ENCODE results near the gene LGI4.

- TF ChIP-seq, protein P1, sequence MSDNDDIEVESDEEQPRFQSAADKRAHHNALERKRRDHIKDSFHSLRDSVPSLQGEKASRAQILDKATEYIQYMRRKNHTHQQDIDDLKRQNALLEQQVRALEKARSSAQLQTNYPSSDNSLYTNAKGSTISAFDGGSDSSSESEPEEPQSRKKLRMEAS (IDR thresholded peaks at IDR 0.05), result no peak
- TF ChIP-seq, protein P2, sequence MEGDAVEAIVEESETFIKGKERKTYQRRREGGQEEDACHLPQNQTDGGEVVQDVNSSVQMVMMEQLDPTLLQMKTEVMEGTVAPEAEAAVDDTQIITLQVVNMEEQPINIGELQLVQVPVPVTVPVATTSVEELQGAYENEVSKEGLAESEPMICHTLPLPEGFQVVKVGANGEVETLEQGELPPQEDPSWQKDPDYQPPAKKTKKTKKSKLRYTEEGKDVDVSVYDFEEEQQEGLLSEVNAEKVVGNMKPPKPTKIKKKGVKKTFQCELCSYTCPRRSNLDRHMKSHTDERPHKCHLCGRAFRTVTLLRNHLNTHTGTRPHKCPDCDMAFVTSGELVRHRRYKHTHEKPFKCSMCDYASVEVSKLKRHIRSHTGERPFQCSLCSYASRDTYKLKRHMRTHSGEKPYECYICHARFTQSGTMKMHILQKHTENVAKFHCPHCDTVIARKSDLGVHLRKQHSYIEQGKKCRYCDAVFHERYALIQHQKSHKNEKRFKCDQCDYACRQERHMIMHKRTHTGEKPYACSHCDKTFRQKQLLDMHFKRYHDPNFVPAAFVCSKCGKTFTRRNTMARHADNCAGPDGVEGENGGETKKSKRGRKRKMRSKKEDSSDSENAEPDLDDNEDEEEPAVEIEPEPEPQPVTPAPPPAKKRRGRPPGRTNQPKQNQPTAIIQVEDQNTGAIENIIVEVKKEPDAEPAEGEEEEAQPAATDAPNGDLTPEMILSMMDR (IDR thresholded peaks at IDR 0.05), result no peak
- TF ChIP-seq CBX2 (IDR thresholded peaks at IDR 0.05; ENCODE audit: borderline replicate concordance, low read depth) (no peak), POLR2A (IDR thresholded peaks at IDR 0.05; ENCODE audit: low read length) (peak; percentile 22; the same call in 1 of the 2 replicates), ELK1 (IDR thresholded peaks at IDR 0.05; ENCODE audit: low read depth, low read length) (no peak), EHMT2 (IDR thresholded peaks at IDR 0.05; ENCODE audit: low read depth) (no peak), RNF2 (IDR thresholded peaks at IDR 0.05; ENCODE audit: borderline replicate concordance, low read depth) (no peak)
- TF ChIP-seq, protein P3, sequence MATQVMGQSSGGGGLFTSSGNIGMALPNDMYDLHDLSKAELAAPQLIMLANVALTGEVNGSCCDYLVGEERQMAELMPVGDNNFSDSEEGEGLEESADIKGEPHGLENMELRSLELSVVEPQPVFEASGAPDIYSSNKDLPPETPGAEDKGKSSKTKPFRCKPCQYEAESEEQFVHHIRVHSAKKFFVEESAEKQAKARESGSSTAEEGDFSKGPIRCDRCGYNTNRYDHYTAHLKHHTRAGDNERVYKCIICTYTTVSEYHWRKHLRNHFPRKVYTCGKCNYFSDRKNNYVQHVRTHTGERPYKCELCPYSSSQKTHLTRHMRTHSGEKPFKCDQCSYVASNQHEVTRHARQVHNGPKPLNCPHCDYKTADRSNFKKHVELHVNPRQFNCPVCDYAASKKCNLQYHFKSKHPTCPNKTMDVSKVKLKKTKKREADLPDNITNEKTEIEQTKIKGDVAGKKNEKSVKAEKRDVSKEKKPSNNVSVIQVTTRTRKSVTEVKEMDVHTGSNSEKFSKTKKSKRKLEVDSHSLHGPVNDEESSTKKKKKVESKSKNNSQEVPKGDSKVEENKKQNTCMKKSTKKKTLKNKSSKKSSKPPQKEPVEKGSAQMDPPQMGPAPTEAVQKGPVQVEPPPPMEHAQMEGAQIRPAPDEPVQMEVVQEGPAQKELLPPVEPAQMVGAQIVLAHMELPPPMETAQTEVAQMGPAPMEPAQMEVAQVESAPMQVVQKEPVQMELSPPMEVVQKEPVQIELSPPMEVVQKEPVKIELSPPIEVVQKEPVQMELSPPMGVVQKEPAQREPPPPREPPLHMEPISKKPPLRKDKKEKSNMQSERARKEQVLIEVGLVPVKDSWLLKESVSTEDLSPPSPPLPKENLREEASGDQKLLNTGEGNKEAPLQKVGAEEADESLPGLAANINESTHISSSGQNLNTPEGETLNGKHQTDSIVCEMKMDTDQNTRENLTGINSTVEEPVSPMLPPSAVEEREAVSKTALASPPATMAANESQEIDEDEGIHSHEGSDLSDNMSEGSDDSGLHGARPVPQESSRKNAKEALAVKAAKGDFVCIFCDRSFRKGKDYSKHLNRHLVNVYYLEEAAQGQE (IDR thresholded peaks at IDR 0.05), result no peak
Observed at GRCh38 chr19:35125270-35125717, 9.6 kb downstream of the LGI4 start.

Measured in A549 (cell line).